ENCODE measurements around the gene PLAGL2.

Gene PLAGL2

GRCh38 chr20:32189123-32189410, 18.5 kb downstream of the PLAGL2 start:
- no peak overlapping the region for H3K14ac ChIP-seq (ENCODE audit: low read length)
- no peak overlapping the region for H3K4me2 ChIP-seq (ENCODE audit: low read length)
- H3K79me1 ChIP-seq (ENCODE audit: low read length), result peaks cover 8% of the 10 kb centered on the region
- no peak overlapping the region for H3K27ac ChIP-seq (ENCODE audit: low read depth, low read length)
- no peak overlapping the region for H2BK12ac ChIP-seq (ENCODE audit: low read length)
- H3K18ac ChIP-seq (ENCODE audit: low read length), result no peak overlapping the region
- no peak overlapping the region for H4K12ac ChIP-seq (ENCODE audit: low read depth, low read length)
- H2BK5ac ChIP-seq (ENCODE audit: low read depth, low read length, poor library complexity), result no peak overlapping the region
- H3K9ac ChIP-seq (ENCODE audit: low read length), result no peak overlapping the region
- H3K4ac ChIP-seq (ENCODE audit: low read depth, low read length), result no peak overlapping the region
- no peak for DNase-seq
- no peaks in the 10 kb centered on the region for H3K27me3 ChIP-seq (ENCODE audit: insufficient read depth, low read length)
- no peaks in the 10 kb centered on the region for H3K36me3 ChIP-seq (ENCODE audit: control insufficient read depth in 1 of 2, insufficient read depth in 2 of 2, low read length in 2 of 2)
- H4K91ac ChIP-seq (ENCODE audit: low read depth, low read length), result no peak overlapping the region
- peaks cover 10 to 12% of the 10 kb centered on the region in 2 experiments for H3K4me1 ChIP-seq (ENCODE audit: control insufficient read depth in 1 of 2, insufficient read depth in 2 of 2, low read length in 2 of 2)
- no peak overlapping the region for H2AK5ac ChIP-seq (ENCODE audit: low read length)
- H4K8ac ChIP-seq (ENCODE audit: low read depth, low read length), result no peak overlapping the region
- no peak overlapping the region for H3K23ac ChIP-seq (ENCODE audit: low read length)
- H2BK120ac ChIP-seq (ENCODE audit: insufficient read depth, low read length, poor library complexity), result no peak overlapping the region
- H2AFZ ChIP-seq (ENCODE audit: insufficient read depth, low read length, poor library complexity), result no peak overlapping the region
- H3K79me2 ChIP-seq (ENCODE audit: control insufficient read depth, insufficient read depth, low read length, poor library complexity), result peaks cover 5% of the 10 kb centered on the region
- peaks cover 2% of the 10 kb centered on the region for H3K9me3 ChIP-seq (ENCODE audit: insufficient read depth, low read depth, low read length)
- no peak overlapping the region for H3K4me3 ChIP-seq (ENCODE audit: low read depth, low read length)
- no CpG with 5 or more reads among the region's 9 CpGs for WGBS (ENCODE audit: extremely low coverage, insufficient coverage, insufficient read length)

- no peak overlapping the region for H4K91ac ChIP-seq (ENCODE audit: low read depth, low read length)
- no peak overlapping the region for H3K4me3 ChIP-seq (ENCODE audit: low read depth, low read length)
- peaks cover 5% of the 10 kb centered on the region for H3K79me2 ChIP-seq (ENCODE audit: control insufficient read depth, insufficient read depth, low read length, poor library complexity)
- H2AFZ ChIP-seq (ENCODE audit: insufficient read depth, low read length, poor library complexity), result no peak overlapping the region
- H3K23ac ChIP-seq (ENCODE audit: low read length), result no peak overlapping the region
- WGBS (ENCODE audit: extremely low coverage, insufficient coverage, insufficient read length), result no CpG with 5 or more reads among the region's 17 CpGs
- no peak overlapping the region for H2BK120ac ChIP-seq (ENCODE audit: insufficient read depth, low read length, poor library complexity)
- H3K9me3 ChIP-seq (ENCODE audit: insufficient read depth, low read depth, low read length), result peaks cover 2% of the 10 kb centered on the region
- H3K14ac ChIP-seq (ENCODE audit: low read length), result no peak overlapping the region
- no peak overlapping the region for H2BK5ac ChIP-seq (ENCODE audit: low read depth, low read length, poor library complexity)
- H3K4me1 ChIP-seq (ENCODE audit: control insufficient read depth in 1 of 2, insufficient read depth in 2 of 2, low read length in 2 of 2), result peaks cover 10 to 12% of the 10 kb centered on the region in 2 experiments
- no peak overlapping the region for H3K18ac ChIP-seq (ENCODE audit: low read length)
- H4K12ac ChIP-seq (ENCODE audit: low read depth, low read length), result no peak overlapping the region
- H2BK12ac ChIP-seq (ENCODE audit: low read length), result no peak overlapping the region
- H2AK5ac ChIP-seq (ENCODE audit: low read length), result no peak overlapping the region
- H3K4me2 ChIP-seq (ENCODE audit: low read length), result no peak overlapping the region
- no peak for DNase-seq
- H3K27ac ChIP-seq (ENCODE audit: low read depth, low read length), result no peak overlapping the region
- H3K79me1 ChIP-seq (ENCODE audit: low read length), result peaks cover 8% of the 10 kb centered on the region
- no peak overlapping the region for H3K9ac ChIP-seq (ENCODE audit: low read length)
- H3K4ac ChIP-seq (ENCODE audit: low read depth, low read length), result no peak overlapping the region
- no peaks in the 10 kb centered on the region for H3K36me3 ChIP-seq (ENCODE audit: control insufficient read depth in 1 of 2, insufficient read depth in 2 of 2, low read length in 2 of 2)
- no peaks in the 10 kb centered on the region for H3K27me3 ChIP-seq (ENCODE audit: insufficient read depth, low read length)
- no peak overlapping the region for H4K8ac ChIP-seq (ENCODE audit: low read depth, low read length)
Observed at GRCh38 chr20:32188376-32189122, 19.0 kb downstream of the PLAGL2 start.

- H2BK120ac ChIP-seq (ENCODE audit: insufficient read depth, low read length, poor library complexity), result no peak overlapping the region
- H3K79me2 ChIP-seq (ENCODE audit: control insufficient read depth, insufficient read depth, low read length, poor library complexity), result peaks cover 5% of the 10 kb centered on the region
- H4K8ac ChIP-seq (ENCODE audit: low read depth, low read length), result no peak overlapping the region
- H2BK5ac ChIP-seq (ENCODE audit: low read depth, low read length, poor library complexity), result no peak overlapping the region
- peaks cover 10 to 12% of the 10 kb centered on the region in 2 experiments for H3K4me1 ChIP-seq (ENCODE audit: control insufficient read depth in 1 of 2, insufficient read depth in 2 of 2, low read length in 2 of 2)
- no peaks in the 10 kb centered on the region for H3K36me3 ChIP-seq (ENCODE audit: control insufficient read depth in 1 of 2, insufficient read depth in 2 of 2, low read length in 2 of 2)
- no CpG with 5 or more reads among the region's 1 CpG for WGBS (ENCODE audit: extremely low coverage, insufficient coverage, insufficient read length)
- no peaks in the 10 kb centered on the region for H3K27me3 ChIP-seq (ENCODE audit: insufficient read depth, low read length)
- H2AK5ac ChIP-seq (ENCODE audit: low read length), result no peak overlapping the region
- H3K4me2 ChIP-seq (ENCODE audit: low read length), result no peak overlapping the region
- peaks cover 8% of the 10 kb centered on the region for H3K79me1 ChIP-seq (ENCODE audit: low read length)
- no peak overlapping the region for H2BK12ac ChIP-seq (ENCODE audit: low read length)
- H3K23ac ChIP-seq (ENCODE audit: low read length), result no peak overlapping the region
- H3K18ac ChIP-seq (ENCODE audit: low read length), result no peak overlapping the region
- no peak overlapping the region for H3K4ac ChIP-seq (ENCODE audit: low read depth, low read length)
- DNase-seq, result no peak
- no peak overlapping the region for H3K4me3 ChIP-seq (ENCODE audit: low read depth, low read length)
- no peak overlapping the region for H3K14ac ChIP-seq (ENCODE audit: low read length)
- peaks cover 2% of the 10 kb centered on the region for H3K9me3 ChIP-seq (ENCODE audit: insufficient read depth, low read depth, low read length)
- H4K12ac ChIP-seq (ENCODE audit: low read depth, low read length), result no peak overlapping the region
- H3K27ac ChIP-seq (ENCODE audit: low read depth, low read length), result no peak overlapping the region
- no peak overlapping the region for H4K91ac ChIP-seq (ENCODE audit: low read depth, low read length)
- H2AFZ ChIP-seq (ENCODE audit: insufficient read depth, low read length, poor library complexity), result no peak overlapping the region
- H3K9ac ChIP-seq (ENCODE audit: low read length), result no peak overlapping the region
Observed at GRCh38 chr20:32186506-32186905, 21.0 kb downstream of the PLAGL2 start.

GRCh38 chr20:32184961-32185603, 22.5 kb downstream of the PLAGL2 start:
- no peak overlapping the region for H3K18ac ChIP-seq (ENCODE audit: low read length)
- H2BK12ac ChIP-seq (ENCODE audit: low read length), result no peak overlapping the region
- no peak overlapping the region for H3K4ac ChIP-seq (ENCODE audit: low read depth, low read length)
- H2AK5ac ChIP-seq (ENCODE audit: low read length), result no peak overlapping the region
- no peak overlapping the region for H2BK5ac ChIP-seq (ENCODE audit: low read depth, low read length, poor library complexity)
- H4K12ac ChIP-seq (ENCODE audit: low read depth, low read length), result no peak overlapping the region
- no peak for DNase-seq
- H3K9ac ChIP-seq (ENCODE audit: low read length), result no peak overlapping the region
- H2AFZ ChIP-seq (ENCODE audit: insufficient read depth, low read length, poor library complexity), result no peak overlapping the region
- peaks cover 4% of the 10 kb centered on the region for H3K79me2 ChIP-seq (ENCODE audit: control insufficient read depth, insufficient read depth, low read length, poor library complexity)
- no peak overlapping the region for H4K8ac ChIP-seq (ENCODE audit: low read depth, low read length)
- no CpG with 5 or more reads among the region's 10 CpGs for WGBS (ENCODE audit: extremely low coverage, insufficient coverage, insufficient read length)
- peaks cover 2% of the 10 kb centered on the region for H3K9me3 ChIP-seq (ENCODE audit: insufficient read depth, low read depth, low read length)
- H3K27me3 ChIP-seq (ENCODE audit: insufficient read depth, low read length), result no peaks in the 10 kb centered on the region
- H3K14ac ChIP-seq (ENCODE audit: low read length), result no peak overlapping the region
- no peak overlapping the region for H3K4me3 ChIP-seq (ENCODE audit: low read depth, low read length)
- no peak overlapping the region for H4K91ac ChIP-seq (ENCODE audit: low read depth, low read length)
- H3K36me3 ChIP-seq (ENCODE audit: control insufficient read depth in 1 of 2, insufficient read depth in 2 of 2, low read length in 2 of 2), result no peaks in the 10 kb centered on the region
- no peak overlapping the region for H3K4me2 ChIP-seq (ENCODE audit: low read length)
- no peak overlapping the region for H3K23ac ChIP-seq (ENCODE audit: low read length)
- no peak overlapping the region for H2BK120ac ChIP-seq (ENCODE audit: insufficient read depth, low read length, poor library complexity)
- H3K27ac ChIP-seq (ENCODE audit: low read depth, low read length), result no peak overlapping the region
- peaks cover 5% of the 10 kb centered on the region for H3K79me1 ChIP-seq (ENCODE audit: low read length)
- H3K4me1 ChIP-seq (ENCODE audit: control insufficient read depth in 1 of 2, insufficient read depth in 2 of 2, low read length in 2 of 2), result peaks cover 7 to 8% of the 10 kb centered on the region in 2 experiments

Measured in trophoblast cell (in vitro differentiated cells and primary cell).